ENCODE measurements around the gene CLSTN1. TPM values are rescaled to one million over a fixed set of nuclear protein-coding genes. Genes with fewer than 3 reads are reported as not detected.

CLSTN1 gene
- total and polyA plus RNA-seq, 4 donors: 3.1 to 13.4 (median 8.8) TPM

- 97% methylated on average over 3 of the region's 3 CpGs for WGBS
- H3K9ac ChIP-seq (ENCODE audit: low read depth in 1 of 2, low read length in 2 of 2): no peak overlapping the region
- TF ChIP-seq SP1 (IDR thresholded peaks at IDR 0.05) (no peak), RXRA (IDR thresholded peaks at IDR 0.05) (no peak), CTCF (IDR thresholded peaks at IDR 0.05; ENCODE audit: low read depth, low read length, missing input control) (no peak), REST (IDR thresholded peaks at IDR 0.05) (no peak), YY1 (IDR thresholded peaks at IDR 0.05) (no peak), FOXA1 (IDR thresholded peaks at IDR 0.05) (no peak), JUND (IDR thresholded peaks at IDR 0.05) (no peak), EGR1 (IDR thresholded peaks at IDR 0.05; ENCODE audit: low read depth in 2 of 2) (no peak), HNF4G (IDR thresholded peaks at IDR 0.05) (no peak), MAX (IDR thresholded peaks at IDR 0.05) (no peak), NR2F2 (IDR thresholded peaks at IDR 0.05) (no peak), TAF1 (conservative IDR thresholded peaks at IDR 0.05) (no peak), HNF4A (conservative IDR thresholded peaks at IDR 0.05) (no peak), FOXA2 (IDR thresholded peaks at IDR 0.05) (no peak), RAD21 (IDR thresholded peaks at IDR 0.05) (no peak), GABPA (IDR thresholded peaks at IDR 0.05 in 1 of 2, conservative IDR thresholded peaks at IDR 0.05 in 1 of 2) (no peak)
- TF ChIP-seq, protein P1, sequence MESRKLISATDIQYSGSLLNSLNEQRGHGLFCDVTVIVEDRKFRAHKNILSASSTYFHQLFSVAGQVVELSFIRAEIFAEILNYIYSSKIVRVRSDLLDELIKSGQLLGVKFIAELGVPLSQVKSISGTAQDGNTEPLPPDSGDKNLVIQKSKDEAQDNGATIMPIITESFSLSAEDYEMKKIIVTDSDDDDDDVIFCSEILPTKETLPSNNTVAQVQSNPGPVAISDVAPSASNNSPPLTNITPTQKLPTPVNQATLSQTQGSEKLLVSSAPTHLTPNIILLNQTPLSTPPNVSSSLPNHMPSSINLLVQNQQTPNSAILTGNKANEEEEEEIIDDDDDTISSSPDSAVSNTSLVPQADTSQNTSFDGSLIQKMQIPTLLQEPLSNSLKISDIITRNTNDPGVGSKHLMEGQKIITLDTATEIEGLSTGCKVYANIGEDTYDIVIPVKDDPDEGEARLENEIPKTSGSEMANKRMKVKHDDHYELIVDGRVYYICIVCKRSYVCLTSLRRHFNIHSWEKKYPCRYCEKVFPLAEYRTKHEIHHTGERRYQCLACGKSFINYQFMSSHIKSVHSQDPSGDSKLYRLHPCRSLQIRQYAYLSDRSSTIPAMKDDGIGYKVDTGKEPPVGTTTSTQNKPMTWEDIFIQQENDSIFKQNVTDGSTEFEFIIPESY (IDR thresholded peaks at IDR 0.05): no peak
- TF ChIP-seq, protein P2, sequence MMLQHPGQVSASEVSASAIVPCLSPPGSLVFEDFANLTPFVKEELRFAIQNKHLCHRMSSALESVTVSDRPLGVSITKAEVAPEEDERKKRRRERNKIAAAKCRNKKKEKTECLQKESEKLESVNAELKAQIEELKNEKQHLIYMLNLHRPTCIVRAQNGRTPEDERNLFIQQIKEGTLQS (IDR thresholded peaks at IDR 0.05): no peak
- H3K27ac ChIP-seq (ENCODE audit: low read depth in 1 of 2, low read length in 2 of 2): no peak overlapping the region
- H3K4me1 ChIP-seq (ENCODE audit: control insufficient read depth in 4 of 4, insufficient read depth in 4 of 4, low read length in 3 of 4): peaks cover 10 to 23% (median 21%) of the 10 kb centered on the region in 4 donors
- DNase-seq (ENCODE audit: low spot score): no peak
- H3K27me3 ChIP-seq (ENCODE audit: control insufficient read depth in 4 of 4, insufficient read depth in 4 of 4, low read length in 3 of 4): no peaks in the 10 kb centered on the region
- no peaks in the 10 kb centered on the region for H3K9me3 ChIP-seq (ENCODE audit: control insufficient read depth in 4 of 4, low read length in 3 of 4)
- no peak overlapping the region for H3K4me3 ChIP-seq (ENCODE audit: low read depth in 1 of 3, low read length in 3 of 3)
- no peaks in the 10 kb centered on the region for H3K36me3 ChIP-seq (ENCODE audit: control insufficient read depth in 4 of 4, insufficient read depth in 3 of 4, low read depth in 1 of 4, low read length in 3 of 4)
Measured at GRCh38 chr1:9826616-9827015, 2.9 kb upstream of the CLSTN1 start.

Data from liver (tissue), 9 donors.